ENCODE results near the gene FAM216A.

GRCh38 chr12:110503432-110503831 lies 34.8 kb downstream of the FAM216A start:
- TF ChIP-seq EZH2phosphoT487 (IDR thresholded peaks at IDR 0.05; ENCODE audit: insufficient read depth, low read depth) (no peak), EZH2 (IDR thresholded peaks at IDR 0.05; ENCODE audit: insufficient read depth, poor library complexity, severe bottlenecking) (no peak)
